Astrocyte (in vitro differentiated cells and primary cell): ENCODE data around the gene TOP3A. TPM values are rescaled to one million over a fixed set of nuclear protein-coding genes. Genes with fewer than 3 reads are reported as not detected.

Source experiments
- DNase-seq: peaks from one replicate; pipeline ENCODE4 v3.0.0-alpha.2; 2010; ENCODE audit warnings: low read depth
- FAIRE-seq: peaks from 2 replicates; lab custom pipeline; 2011; peaks lifted over from hg19 to GRCh38; lab: Jason Lieb, UNC
- H2AFZ ChIP-seq: 2 replicates; pipeline ENCODE4 v1.6.0; 2012; ENCODE audit warnings: low read depth, low read length, inconsistent platforms
- H3K27ac ChIP-seq: 2 replicates; pipeline ENCODE4 v1.5.1; 2011; ENCODE audit warnings: low read depth, low read length, inconsistent platforms
- H3K27me3 ChIP-seq: 2 replicates; pipeline ENCODE4 v1.6.0; 2011; ENCODE audit warnings: low read length, inconsistent platforms; ENCODE audit not compliant: insufficient read depth
- H3K36me3 ChIP-seq: 2 replicates; pipeline ENCODE4 v1.5.1; 2011; ENCODE audit warnings: low read length, inconsistent platforms; ENCODE audit not compliant: insufficient read depth
- H3K4me1 ChIP-seq: 2 replicates; pipeline ENCODE4 v1.5.1; 2011; ENCODE audit warnings: low read length, inconsistent platforms; ENCODE audit not compliant: insufficient read depth
- H3K4me2 ChIP-seq: 2 replicates; pipeline ENCODE4 v1.6.0; 2012; ENCODE audit warnings: low read length, inconsistent platforms
- H3K4me3 ChIP-seq: 2 replicates; pipeline ENCODE4 v1.5.1; 2011; ENCODE audit warnings: low read depth, mild to moderate bottlenecking, low read length, inconsistent platforms; ENCODE audit not compliant: insufficient read depth
- H3K79me2 ChIP-seq: 2 replicates; pipeline ENCODE4 v1.6.0; 2012; ENCODE audit warnings: mild to moderate bottlenecking, low read length, inconsistent platforms; ENCODE audit not compliant: insufficient read depth
- H3K9ac ChIP-seq: 2 replicates; pipeline ENCODE4 v1.6.0; 2012; ENCODE audit warnings: mild to moderate bottlenecking, low read length, inconsistent platforms
- H3K9me3 ChIP-seq: 2 replicates; pipeline ENCODE4 v1.5.1; 2012; ENCODE audit warnings: low read depth, mild to moderate bottlenecking, low read length, inconsistent platforms; ENCODE audit not compliant: insufficient read depth
- H4K20me1 ChIP-seq: 2 replicates; pipeline ENCODE4 v1.6.0; 2012; ENCODE audit warnings: low read length, inconsistent platforms; ENCODE audit not compliant: insufficient read depth
- H3K27ac Mint-ChIP-seq: one replicate; pipeline ENCODE4 v1.8.0; 2021; ENCODE audit warnings: mild to moderate bottlenecking, mixed read lengths; ENCODE audit not compliant: unreplicated experiment
- H3K27me3 Mint-ChIP-seq: one replicate; pipeline ENCODE4 v1.8.0; 2021; ENCODE audit warnings: low read depth, mixed read lengths; ENCODE audit not compliant: unreplicated experiment
- H3K36me3 Mint-ChIP-seq: one replicate; pipeline ENCODE4 v1.8.0; 2021; ENCODE audit warnings: low read depth, mixed read lengths; ENCODE audit not compliant: unreplicated experiment
- H3K4me1 Mint-ChIP-seq: one replicate; pipeline ENCODE4 v1.8.0; 2021; ENCODE audit warnings: low read depth, mixed read lengths; ENCODE audit not compliant: unreplicated experiment
- H3K4me3 Mint-ChIP-seq: one replicate; pipeline ENCODE4 v1.8.0; 2021; ENCODE audit warnings: mild to moderate bottlenecking, moderate library complexity, mixed read lengths; ENCODE audit not compliant: unreplicated experiment
- H3K9me3 Mint-ChIP-seq: one replicate; pipeline ENCODE4 v1.8.0; 2021; ENCODE audit warnings: mild to moderate bottlenecking, mixed read lengths; ENCODE audit not compliant: unreplicated experiment
- EZH2 ChIP-seq: IDR thresholded peaks from 2 replicates; pipeline ENCODE4 v1.6.1; 2012; ENCODE audit warnings: mild to moderate bottlenecking, low read length, inconsistent platforms; ENCODE audit not compliant: insufficient read depth
- total RNA-seq: library from RNA; stranded (reverse); gene quantifications from 2 replicates; pipeline ENCODE4 v1.2.1, GENCODE V29; 2021
- TF ChIP-seq, protein P1 (sequence below): IDR thresholded peaks from 2 replicates; pipeline ENCODE4 v1.5.1; 2011; ENCODE audit warnings: low read depth, mild to moderate bottlenecking, inconsistent platforms, low read length, moderate library complexity; ENCODE audit not compliant: insufficient read depth

TOP3A gene
- total RNA-seq, 1 donor from 2014 or later: 31.0 TPM

DNA sequence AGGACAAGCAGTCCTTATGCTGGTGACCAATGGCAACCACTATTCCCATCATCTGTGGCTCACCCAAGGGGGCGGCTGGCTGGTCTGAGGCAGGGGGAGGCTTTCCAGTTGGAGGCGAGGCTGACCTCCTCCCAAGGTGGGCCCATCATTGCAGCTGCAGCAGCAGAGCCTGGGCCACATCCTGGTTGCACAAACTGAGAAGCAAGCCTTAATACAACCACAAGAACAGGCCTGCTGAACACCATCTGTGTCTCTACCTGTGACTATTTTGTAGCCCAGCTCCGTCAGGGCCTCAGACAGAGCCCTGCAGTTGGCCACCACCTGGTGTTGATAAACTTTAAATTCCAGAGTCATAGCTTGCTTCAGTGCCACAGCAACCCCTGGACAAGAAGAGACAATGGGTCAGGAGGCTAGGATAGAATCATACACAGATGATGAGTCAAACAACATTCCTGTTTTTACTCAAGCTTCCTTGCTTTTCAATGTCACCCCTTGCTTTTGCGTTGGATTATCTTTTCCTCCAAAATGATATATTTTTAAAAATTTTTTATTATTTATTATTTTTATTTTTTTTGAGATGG lies 18.2 kb upstream of the TOP3A start:
- no peak overlapping the region for H2AFZ ChIP-seq
- no peaks in the 10 kb centered on the region for H3K27me3 ChIP-seq
- TF ChIP-seq EZH2: no peak
- Mint-ChIP-seq H3K4me3 (no peak overlapping the region), H3K4me1 (no peaks in the 10 kb centered on the region), H3K36me3 (peaks cover 31% of the 10 kb centered on the region), H3K27me3 (no peaks in the 10 kb centered on the region), H3K27ac (no peak overlapping the region), H3K9me3 (no peaks in the 10 kb centered on the region)
- no peak overlapping the region for H3K4me2 ChIP-seq
- no peak overlapping the region for H3K4me3 ChIP-seq
- FAIRE-seq: no peak
- H3K9me3 ChIP-seq: no peaks in the 10 kb centered on the region
- no peak overlapping the region for H3K27ac ChIP-seq
- no peaks in the 10 kb centered on the region for H3K36me3 ChIP-seq
- DNase-seq: no peak
- H3K9ac ChIP-seq: no peak overlapping the region
- H4K20me1 ChIP-seq: no peaks in the 10 kb centered on the region
- no peaks in the 10 kb centered on the region for H3K4me1 ChIP-seq
- no peaks in the 10 kb centered on the region for H3K79me2 ChIP-seq

DNA sequence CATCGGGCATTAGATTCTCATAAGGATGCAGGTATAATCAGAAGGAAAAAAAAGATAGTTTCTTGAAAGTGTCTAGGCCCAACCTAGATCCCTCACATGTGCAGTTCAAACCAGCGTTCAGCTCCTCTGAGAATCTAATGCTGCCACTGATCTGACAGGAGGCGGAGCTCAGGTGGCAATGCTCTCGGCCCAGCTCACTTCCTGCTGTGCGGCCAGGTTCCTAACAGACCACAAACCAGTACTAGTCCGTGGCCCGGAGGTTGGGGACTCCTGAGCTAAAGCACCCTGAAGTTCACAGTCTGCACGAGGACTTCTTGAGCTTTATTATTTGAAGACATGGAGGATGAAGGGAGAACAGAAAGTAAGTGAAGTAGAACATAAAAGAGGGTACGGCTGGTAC lies 17.1 kb upstream of the TOP3A start:
- H3K79me2 ChIP-seq: no peaks in the 10 kb centered on the region
- FAIRE-seq: no peak
- no peak for DNase-seq
- Mint-ChIP-seq H3K9me3 (no peaks in the 10 kb centered on the region), H3K27me3 (no peaks in the 10 kb centered on the region), H3K27ac (no peak overlapping the region), H3K36me3 (peaks cover 31% of the 10 kb centered on the region), H3K4me3 (no peak overlapping the region), H3K4me1 (no peaks in the 10 kb centered on the region)
- no peak overlapping the region for H3K4me3 ChIP-seq
- TF ChIP-seq, protein P1, sequence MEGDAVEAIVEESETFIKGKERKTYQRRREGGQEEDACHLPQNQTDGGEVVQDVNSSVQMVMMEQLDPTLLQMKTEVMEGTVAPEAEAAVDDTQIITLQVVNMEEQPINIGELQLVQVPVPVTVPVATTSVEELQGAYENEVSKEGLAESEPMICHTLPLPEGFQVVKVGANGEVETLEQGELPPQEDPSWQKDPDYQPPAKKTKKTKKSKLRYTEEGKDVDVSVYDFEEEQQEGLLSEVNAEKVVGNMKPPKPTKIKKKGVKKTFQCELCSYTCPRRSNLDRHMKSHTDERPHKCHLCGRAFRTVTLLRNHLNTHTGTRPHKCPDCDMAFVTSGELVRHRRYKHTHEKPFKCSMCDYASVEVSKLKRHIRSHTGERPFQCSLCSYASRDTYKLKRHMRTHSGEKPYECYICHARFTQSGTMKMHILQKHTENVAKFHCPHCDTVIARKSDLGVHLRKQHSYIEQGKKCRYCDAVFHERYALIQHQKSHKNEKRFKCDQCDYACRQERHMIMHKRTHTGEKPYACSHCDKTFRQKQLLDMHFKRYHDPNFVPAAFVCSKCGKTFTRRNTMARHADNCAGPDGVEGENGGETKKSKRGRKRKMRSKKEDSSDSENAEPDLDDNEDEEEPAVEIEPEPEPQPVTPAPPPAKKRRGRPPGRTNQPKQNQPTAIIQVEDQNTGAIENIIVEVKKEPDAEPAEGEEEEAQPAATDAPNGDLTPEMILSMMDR: no peak
- no peak for TF ChIP-seq EZH2
- H3K4me2 ChIP-seq: no peak overlapping the region
- H3K9ac ChIP-seq: no peak overlapping the region
- H3K27ac ChIP-seq: no peak overlapping the region
- no peak overlapping the region for H2AFZ ChIP-seq
- peaks cover 4% of the 10 kb centered on the region for H4K20me1 ChIP-seq
- no peaks in the 10 kb centered on the region for H3K27me3 ChIP-seq
- no peaks in the 10 kb centered on the region for H3K4me1 ChIP-seq
- no peaks in the 10 kb centered on the region for H3K9me3 ChIP-seq
- H3K36me3 ChIP-seq: no peaks in the 10 kb centered on the region

DNA sequence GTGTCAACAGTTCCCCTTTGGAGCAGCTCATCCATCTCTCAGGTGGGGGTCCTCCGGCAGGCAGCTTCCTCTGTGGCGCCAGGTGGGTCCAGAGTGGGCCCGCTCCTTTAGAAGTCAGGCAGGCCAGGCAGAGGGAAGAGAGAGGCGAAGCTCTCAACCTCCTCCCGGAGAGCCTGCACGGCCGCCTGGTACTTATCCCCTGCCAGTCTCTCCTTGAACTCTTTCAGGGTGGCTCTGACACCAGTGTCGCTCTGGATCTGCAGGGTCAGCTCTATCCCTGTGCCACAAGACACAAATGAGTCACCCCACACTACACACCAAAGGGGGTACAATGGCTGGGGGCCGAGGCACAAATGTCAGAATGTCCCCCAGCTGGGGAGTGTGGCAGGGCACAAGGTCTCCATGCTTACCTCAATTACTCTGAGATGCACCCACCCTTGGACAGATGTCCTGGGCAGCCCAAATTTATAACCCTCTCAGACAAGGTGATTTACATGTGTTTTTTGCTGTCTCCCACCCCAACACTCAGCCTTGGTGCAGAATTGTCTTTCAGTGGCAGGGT lies 13.9 kb upstream of the TOP3A start:
- FAIRE-seq (no peak), DNase-seq (no peak)
- H3K4me1 Mint-ChIP-seq: peaks cover 3% of the 10 kb centered on the region
- peaks cover 10% of the 10 kb centered on the region for H3K36me3 ChIP-seq
- H3K4me2 ChIP-seq: no peak overlapping the region
- no peak overlapping the region for H3K4me3 ChIP-seq
- H3K27ac Mint-ChIP-seq: no peak overlapping the region
- H3K4me1 ChIP-seq: no peaks in the 10 kb centered on the region
- no peak overlapping the region for H3K9ac ChIP-seq
- H3K4me3 Mint-ChIP-seq: no peak overlapping the region
- H3K27me3 Mint-ChIP-seq: no peaks in the 10 kb centered on the region
- H2AFZ ChIP-seq: no peak overlapping the region
- no peaks in the 10 kb centered on the region for H3K9me3 ChIP-seq
- peaks cover 15% of the 10 kb centered on the region for H3K79me2 ChIP-seq
- no peak for TF ChIP-seq EZH2
- TF ChIP-seq, protein P1: no peak
- no peaks in the 10 kb centered on the region for H3K27me3 ChIP-seq
- H4K20me1 ChIP-seq: peaks cover 26% of the 10 kb centered on the region
- H3K36me3 Mint-ChIP-seq: peaks cover 40% of the 10 kb centered on the region
- no peak overlapping the region for H3K27ac ChIP-seq
- peaks cover 6% of the 10 kb centered on the region for H3K9me3 Mint-ChIP-seq
